HepG2 (cell line): ENCODE measurements around the gene PIBF1. TPM values are rescaled to one million over a fixed set of nuclear protein-coding genes. Genes with fewer than 3 reads are reported as not detected.

Experiments
- ATAC-seq: fragments of 200-7000 bp; cut with Tn5 transposase; 3 replicates; pipeline ENCODE4 v1.9.1; 2020; ENCODE audit warnings: mild to moderate bottlenecking, moderate library complexity
- BruUV-seq: library from RNA; stranded (reverse); fragments of 400-500 nt; replicated peaks from 2 replicates; lab custom pipeline; 2021; lab: Mats Ljungman, UMichigan
- CTCF ChIA-PET: fragments of 300-600 bp; formaldehyde crosslinking; extraction: SDS; loops from one replicate; lab custom pipeline; 2021; ENCODE audit warnings: low total read pairs, inconsistent platforms, low intra/inter-chr PET ratio; lab: Yijun Ruan, JAX
- POLR2A ChIA-PET: fragments of 350-600 bp; sonication (Branson Sonifier 250); formaldehyde crosslinking; loops from one replicate; lab custom pipeline; 2020; ENCODE audit warnings: antibody characterized with exemption, inconsistent platforms; lab: Yijun Ruan, JAX
- DNase-seq: peaks from one replicate; pipeline ENCODE4 v3.0.0-alpha.2; 2015; ENCODE audit warnings: low spot score
- FAIRE-seq: peaks from 3 replicates; lab custom pipeline; 2011; peaks lifted over from hg19 to GRCh38; lab: Jason Lieb, UNC
- H2AFZ ChIP-seq: one replicate; pipeline ENCODE4 v1.6.1; 2011; ENCODE audit warnings: low read length, inconsistent platforms
- H3K27ac ChIP-seq: fragments of 300-600 bp; 3 replicates; pipeline ENCODE4 v1.8.0; 2011; ENCODE audit warnings: mixed run types, mild to moderate bottlenecking, mixed read lengths, low read length, inconsistent platforms; ENCODE audit not compliant: insufficient read depth; ENCODE audit errors: extremely low read length
- H3K27me3 ChIP-seq, 2 experiments: fragments of 200-600 bp in 1 of 2; 2 replicates in 1 of 2; 3 replicates in 1 of 2; pipeline versions ENCODE4 v1.6.0 to v1.8.0; 2011; ENCODE audit warnings: low read length in 2 of 2, mild to moderate bottlenecking in 2 of 2, moderate library complexity in 2 of 2, inconsistent platforms in 1 of 2; ENCODE audit not compliant: insufficient read depth in 2 of 2, control insufficient read depth in 1 of 2
- H3K36me3 ChIP-seq, 2 experiments: fragments of 200-600 bp in 1 of 2; replicated peaks in 1 of 2; 2 replicates in 1 of 2; 3 replicates in 1 of 2; pipeline versions ENCODE4 v1.5.1 to v1.8.0; 2011; ENCODE audit warnings: low read length in 2 of 2, inconsistent platforms in 1 of 2; ENCODE audit not compliant: insufficient read depth in 2 of 2, control insufficient read depth in 1 of 2
- H3K4me1 ChIP-seq: 2 replicates; pipeline ENCODE4 v1.5.1; 2012; ENCODE audit warnings: low read length, inconsistent platforms; ENCODE audit not compliant: insufficient read depth
- H3K4me2 ChIP-seq: 2 replicates; pipeline ENCODE4 v1.6.0; 2011; ENCODE audit warnings: low read depth, low read length, inconsistent platforms
- H3K4me3 ChIP-seq, 3 experiments: fragments of 200-600 bp in 1 of 3; sonication (generic), shearing (Covaris generic) in 1 of 3; replicated peaks in 1 of 3; 2 replicates each; pipeline ENCODE4 v1.5.1; 2011 to 2016; ENCODE audit warnings: low read length in 3 of 3, inconsistent platforms in 2 of 3, low read depth in 2 of 3, mild to moderate bottlenecking in 2 of 3, control low read depth in 1 of 3, mixed read lengths in 1 of 3; ENCODE audit not compliant: insufficient read depth in 1 of 3
- H3K79me2 ChIP-seq: one replicate; pipeline ENCODE4 v1.6.1; 2011; ENCODE audit warnings: low read length, inconsistent platforms; ENCODE audit not compliant: insufficient read depth
- H3K9ac ChIP-seq: 2 replicates; pipeline ENCODE4 v1.6.0; 2011; ENCODE audit warnings: mild to moderate bottlenecking, low read depth, low read length, inconsistent platforms; ENCODE audit not compliant: insufficient read depth
- H3K9me3 ChIP-seq: 2 replicates; pipeline ENCODE4 v1.5.1; 2012; ENCODE audit warnings: mild to moderate bottlenecking, low read length
- H4K20me1 ChIP-seq: 2 replicates; pipeline ENCODE4 v1.6.0; 2011; ENCODE audit warnings: inconsistent platforms, mild to moderate bottlenecking, low read length, moderate library complexity; ENCODE audit not compliant: insufficient read depth
- BRCA1 ChIP-seq: sonication (generic); formaldehyde crosslinking; IDR thresholded peaks from 2 replicates; pipeline ENCODE4 v1.4.0; 2020; ENCODE audit warnings: missing genetic modification reagents
- DR1 ChIP-seq: sonication (generic); formaldehyde crosslinking; IDR thresholded peaks from 2 replicates; pipeline ENCODE4 v1.8.0; 2021; ENCODE audit warnings: mild to moderate bottlenecking, missing genetic modification reagents, inconsistent platforms
- EEA1 ChIP-seq: sonication (generic); formaldehyde crosslinking; IDR thresholded peaks from 2 replicates; pipeline ENCODE4 v1.5.1; 2020; ENCODE audit warnings: mild to moderate bottlenecking, missing genetic modification reagents, borderline replicate concordance
- EED ChIP-seq: sonication (generic); formaldehyde crosslinking; IDR thresholded peaks from 2 replicates; pipeline ENCODE4 v1.5.0; 2020; ENCODE audit warnings: mild to moderate bottlenecking, missing genetic modification reagents
- ERF ChIP-seq: IDR thresholded peaks from 2 replicates; pipeline ENCODE4 v1.6.1; 2018; ENCODE audit warnings: missing biosample characterization, missing genetic modification reagents
- HCFC1 ChIP-seq: fragments of 150-350 bp; IDR thresholded peaks from 2 replicates; pipeline ENCODE4 v1.6.1; 2014; ENCODE audit warnings: low read depth, low read length
- IRX3 ChIP-seq: sonication (generic); formaldehyde crosslinking; IDR thresholded peaks from 2 replicates; pipeline ENCODE4 v1.8.1; 2023; ENCODE audit warnings: mild to moderate bottlenecking, low read depth, missing genetic modification reagents, borderline replicate concordance
- KLF11 ChIP-seq: IDR thresholded peaks from 2 replicates; pipeline ENCODE4 v1.6.1; 2016; ENCODE audit warnings: missing compliant biosample characterization
- MYC ChIP-seq: sonication (generic); formaldehyde crosslinking; IDR thresholded peaks from 2 replicates; pipeline ENCODE4 v1.9.0; 2021; ENCODE audit warnings: missing genetic modification reagents, borderline replicate concordance
- PAX8 ChIP-seq: sonication (generic); formaldehyde crosslinking; IDR thresholded peaks from 2 replicates; pipeline ENCODE4 v1.8.0; 2022; ENCODE audit warnings: mild to moderate bottlenecking, missing genetic modification reagents, borderline replicate concordance
- SAP130 ChIP-seq: IDR thresholded peaks from 2 replicates; pipeline ENCODE4 v1.6.1; 2016; ENCODE audit warnings: low read depth
- SP140L ChIP-seq: sonication (generic); formaldehyde crosslinking; IDR thresholded peaks from 2 replicates; pipeline ENCODE4 v1.4.0; 2020; ENCODE audit warnings: missing genetic modification reagents, borderline replicate concordance
- ZFP37 ChIP-seq: sonication (generic); formaldehyde crosslinking; IDR thresholded peaks from 2 replicates; pipeline ENCODE4 v1.4.0; 2020; ENCODE audit warnings: missing genetic modification reagents, borderline replicate concordance
- ZNF12 ChIP-seq: sonication (generic); formaldehyde crosslinking; IDR thresholded peaks from 2 replicates; pipeline ENCODE4 v1.5.0; 2020; ENCODE audit warnings: missing genetic modification reagents
- ZNF530 ChIP-seq: sonication (generic); formaldehyde crosslinking; IDR thresholded peaks from 2 replicates; pipeline ENCODE4 v1.5.0; 2020; ENCODE audit warnings: low read depth, mild to moderate bottlenecking, missing genetic modification reagents
- WGBS: methylation state at CpG from one replicate; pipeline ENCODE4 v1.1.6; 2017; ENCODE audit warnings: low lambda C conversion rate; 5-methylcytosine and 5-hydroxymethylcytosine counted together
- in situ Hi-C: cut with HindIII; loops from 2 replicates; pipeline ENCODE4 v1.10.0; 2017; ENCODE audit warnings: low pct_unique_long_range_greater_than_20kb; ENCODE audit not compliant: extremely low pct_ligation_motif_present
- intact Hi-C: fragments of 100-400 bp; cut with micrococcal nuclease; formaldehyde crosslinking; loops from one replicate; pipeline ENCODE4 v1.10.0; 2022; ENCODE audit not compliant: unreplicated experiment
- polyA plus RNA-seq, 8 experiments: library from polyadenylated mRNA; depleted of rRNA in 3 of 8; stranded (reverse) in 7 of 8; unstranded in 1 of 8; fragments of >200 nt; fragmentation: Illumina TruSeq in 4 of 8; extraction: Trizol in 4 of 8; gene quantifications; 2 replicates each; pipeline versions ENCODE4 v1.2.1 to v1.2.3, GENCODE V29; 2011 to 2016; ENCODE audit warnings: low read depth in 4 of 8, missing spikeins in 1 of 8, mixed read lengths in 1 of 8; ENCODE audit not compliant: insufficient read depth in 1 of 8
- total RNA-seq, 5 experiments: library from RNA; depleted of rRNA; stranded (reverse); fragments of >200 nt; fragmentation: Illumina TruSeq; extraction: Trizol; gene quantifications; 2 replicates each; pipeline ENCODE4 v1.2.3, GENCODE V29; 2016; ENCODE audit warnings: low read depth in 1 of 5
- TF ChIP-seq, protein P1 (sequence below): sonication (generic); formaldehyde crosslinking; IDR thresholded peaks from 2 replicates; pipeline ENCODE4 v1.5.1; 2020; ENCODE audit warnings: missing genetic modification reagents, mild to moderate bottlenecking, borderline replicate concordance
- TF ChIP-seq, protein P2 (sequence below): sonication (generic); formaldehyde crosslinking; IDR thresholded peaks from 2 replicates; pipeline ENCODE4 v1.5.0; 2020; ENCODE audit warnings: missing genetic modification reagents
- TF ChIP-seq, protein P3 (sequence below): sonication (generic); formaldehyde crosslinking; IDR thresholded peaks from 2 replicates; pipeline ENCODE4 v1.4.0; 2020; ENCODE audit warnings: missing genetic modification reagents, borderline replicate concordance

PIBF1 gene
- total and polyA plus RNA-seq, 2 of the 13 experiments (the other 11 are each of a cell fraction or from before 2014, with no cell fraction given): 4.2 to 15.8 TPM

DNA sequence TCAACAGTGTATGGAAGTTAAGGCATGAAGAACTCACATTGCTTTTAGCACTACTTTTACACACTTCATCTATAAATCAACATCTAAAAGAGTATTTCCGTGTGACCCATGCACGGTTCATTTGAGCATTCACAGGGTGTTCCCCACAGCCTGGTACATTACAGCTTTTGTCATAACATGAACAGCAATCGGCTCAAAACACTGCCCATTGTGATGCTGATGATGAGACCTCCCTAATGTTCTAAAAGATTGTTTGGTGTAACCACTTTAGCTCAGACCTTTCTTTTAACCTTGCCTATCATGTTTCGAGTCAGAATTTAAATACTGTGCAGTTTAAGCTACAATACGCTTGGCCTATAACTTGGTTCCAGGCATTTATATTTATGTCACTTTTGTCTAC, 272.8 kb downstream of the PIBF1 start:
- in situ Hi-C loops: loop anchor here (25.0 kb wide), 1 partner anchor 358 kb away; no protein-coding TSS in a partner anchor
- no peak for FAIRE-seq
- CTCF ChIA-PET: no interaction called here
- Histone ChIP-seq H4K20me1 (no peaks in the 10 kb centered on the region), H3K4me2 (no peak overlapping the region), H2AFZ (no peak overlapping the region), H3K9me3 (no peaks in the 10 kb centered on the region)
- DNase-seq: no peak
- intact Hi-C loops: loop anchor here (5.0 kb wide), 1 partner anchor 363 kb away; no protein-coding TSS in a partner anchor
- TF ChIP-seq, protein P1, sequence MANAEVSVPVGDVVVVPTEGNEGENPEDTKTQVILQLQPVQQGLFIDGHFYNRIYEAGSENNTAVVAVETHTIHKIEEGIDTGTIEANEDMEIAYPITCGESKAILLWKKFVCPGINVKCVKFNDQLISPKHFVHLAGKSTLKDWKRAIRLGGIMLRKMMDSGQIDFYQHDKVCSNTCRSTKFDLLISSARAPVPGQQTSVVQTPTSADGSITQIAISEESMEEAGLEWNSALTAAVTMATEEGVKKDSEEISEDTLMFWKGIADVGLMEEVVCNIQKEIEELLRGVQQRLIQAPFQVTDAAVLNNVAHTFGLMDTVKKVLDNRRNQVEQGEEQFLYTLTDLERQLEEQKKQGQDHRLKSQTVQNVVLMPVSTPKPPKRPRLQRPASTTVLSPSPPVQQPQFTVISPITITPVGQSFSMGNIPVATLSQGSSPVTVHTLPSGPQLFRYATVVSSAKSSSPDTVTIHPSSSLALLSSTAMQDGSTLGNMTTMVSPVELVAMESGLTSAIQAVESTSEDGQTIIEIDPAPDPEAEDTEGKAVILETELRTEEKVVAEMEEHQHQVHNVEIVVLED (CRISPR knock-in tag): no peak
- TF ChIP-seq IRX3 (CRISPR knock-in tag): no peak
- TF ChIP-seq MYC (CRISPR knock-in tag): no peak
- TF ChIP-seq BRCA1: no peak
- TF ChIP-seq ZNF12 (CRISPR knock-in tag): no peak
- TF ChIP-seq ZNF530: no peak
- no peak for TF ChIP-seq SAP130 (CRISPR knock-in tag)
- TF ChIP-seq EED (CRISPR knock-in tag): no peak
- TF ChIP-seq, protein P2, sequence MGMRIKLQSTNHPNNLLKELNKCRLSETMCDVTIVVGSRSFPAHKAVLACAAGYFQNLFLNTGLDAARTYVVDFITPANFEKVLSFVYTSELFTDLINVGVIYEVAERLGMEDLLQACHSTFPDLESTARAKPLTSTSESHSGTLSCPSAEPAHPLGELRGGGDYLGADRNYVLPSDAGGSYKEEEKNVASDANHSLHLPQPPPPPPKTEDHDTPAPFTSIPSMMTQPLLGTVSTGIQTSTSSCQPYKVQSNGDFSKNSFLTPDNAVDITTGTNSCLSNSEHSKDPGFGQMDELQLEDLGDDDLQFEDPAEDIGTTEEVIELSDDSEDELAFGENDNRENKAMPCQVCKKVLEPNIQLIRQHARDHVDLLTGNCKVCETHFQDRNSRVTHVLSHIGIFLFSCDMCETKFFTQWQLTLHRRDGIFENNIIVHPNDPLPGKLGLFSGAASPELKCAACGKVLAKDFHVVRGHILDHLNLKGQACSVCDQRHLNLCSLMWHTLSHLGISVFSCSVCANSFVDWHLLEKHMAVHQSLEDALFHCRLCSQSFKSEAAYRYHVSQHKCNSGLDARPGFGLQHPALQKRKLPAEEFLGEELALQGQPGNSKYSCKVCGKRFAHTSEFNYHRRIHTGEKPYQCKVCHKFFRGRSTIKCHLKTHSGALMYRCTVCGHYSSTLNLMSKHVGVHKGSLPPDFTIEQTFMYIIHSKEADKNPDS (CRISPR knock-in tag): no peak
- no peak for TF ChIP-seq DR1
- no peak for TF ChIP-seq KLF11
- TF ChIP-seq EEA1 (CRISPR knock-in tag): no peak
- no peak for TF ChIP-seq PAX8 (CRISPR knock-in tag)
- TF ChIP-seq ERF: no peak
- no peak for TF ChIP-seq SP140L
- no peak for TF ChIP-seq ZFP37 (CRISPR knock-in tag)
- no peak for TF ChIP-seq HCFC1
- TF ChIP-seq, protein P3, sequence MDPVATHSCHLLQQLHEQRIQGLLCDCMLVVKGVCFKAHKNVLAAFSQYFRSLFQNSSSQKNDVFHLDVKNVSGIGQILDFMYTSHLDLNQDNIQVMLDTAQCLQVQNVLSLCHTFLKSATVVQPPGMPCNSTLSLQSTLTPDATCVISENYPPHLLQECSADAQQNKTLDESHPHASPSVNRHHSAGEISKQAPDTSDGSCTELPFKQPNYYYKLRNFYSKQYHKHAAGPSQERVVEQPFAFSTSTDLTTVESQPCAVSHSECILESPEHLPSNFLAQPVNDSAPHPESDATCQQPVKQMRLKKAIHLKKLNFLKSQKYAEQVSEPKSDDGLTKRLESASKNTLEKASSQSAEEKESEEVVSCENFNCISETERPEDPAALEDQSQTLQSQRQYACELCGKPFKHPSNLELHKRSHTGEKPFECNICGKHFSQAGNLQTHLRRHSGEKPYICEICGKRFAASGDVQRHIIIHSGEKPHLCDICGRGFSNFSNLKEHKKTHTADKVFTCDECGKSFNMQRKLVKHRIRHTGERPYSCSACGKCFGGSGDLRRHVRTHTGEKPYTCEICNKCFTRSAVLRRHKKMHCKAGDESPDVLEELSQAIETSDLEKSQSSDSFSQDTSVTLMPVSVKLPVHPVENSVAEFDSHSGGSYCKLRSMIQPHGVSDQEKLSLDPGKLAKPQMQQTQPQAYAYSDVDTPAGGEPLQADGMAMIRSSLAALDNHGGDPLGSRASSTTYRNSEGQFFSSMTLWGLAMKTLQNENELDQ (CRISPR knock-in tag): no peak
- TF ChIP-seq, all 625 proteins: peak for 0
- H3K27ac ChIP-seq: no peak overlapping the region
- no peaks in the 10 kb centered on the region for H3K79me2 ChIP-seq
- H3K4me3 ChIP-seq: no peak overlapping the region
- H3K36me3 ChIP-seq: no peaks in the 10 kb centered on the region
- no peak for ATAC-seq
- H3K4me1 ChIP-seq: peaks cover 22% of the 10 kb centered on the region
- no peak overlapping the region for H3K9ac ChIP-seq
- H3K27me3 ChIP-seq: peaks cover 0 to 17% of the 10 kb centered on the region in 2 experiments; a peak in 3 of 5 replicates
- 38% methylated on average over 5 of the region's 5 CpGs for WGBS
- POLR2A ChIA-PET: no interaction called here
- BruUV-seq: no TSS peak
